GM12878 (cell line): ENCODE results near the gene KRTAP10-5. TPM values are rescaled to one million over a fixed set of nuclear protein-coding genes. Genes with fewer than 3 reads are reported as not detected.
"Not testable (repeated sequence)": the region's sequence is repeated elsewhere in the genome, so short reads cannot be mapped to it uniquely, and the experiment has no call there.

Experiments used
- ATAC-seq: fragments of 200-7000 bp; cut with Tn5 transposase; 3 replicates; pipeline ENCODE4 v1.9.1; 2020; ENCODE audit warnings: mild to moderate bottlenecking, moderate library complexity
- BruUV-seq: library from RNA; stranded (reverse); fragments of 400-500 nt; replicated peaks from 2 replicates; lab custom pipeline; 2021; lab: Mats Ljungman, UMichigan
- CTCF ChIA-PET: fragments of 300-600 bp; sonication (Branson Sonifier 250); formaldehyde crosslinking; extraction: SDS; loops from one replicate; lab custom pipeline; 2021; ENCODE audit warnings: inconsistent platforms; lab: Yijun Ruan, JAX
- POLR2A ChIA-PET: fragments of 350-600 bp; formaldehyde crosslinking; extraction: SDS; loops from one replicate; lab custom pipeline; 2021; ENCODE audit warnings: inconsistent platforms; lab: Charles Lee
- RAD21 ChIA-PET: fragments of 300-600 bp; sonication (Branson Sonifier 250); formaldehyde crosslinking; loops from one replicate; lab custom pipeline; 2023; ENCODE audit warnings: antibody characterized with exemption; ENCODE audit not compliant: unreplicated experiment; lab: Charles Lee
- SMC1A ChIA-PET: fragments of 300-600 bp; sonication (Branson Sonifier 250); formaldehyde crosslinking; loops from one replicate; lab custom pipeline; 2023; ENCODE audit not compliant: unreplicated experiment, uncharacterized antibody; lab: Charles Lee
- DNase-seq: peaks from one replicate; pipeline ENCODE4 v3.0.0-alpha.2; 2011; ENCODE audit warnings: low read depth, low spot score
- FAIRE-seq: peaks from 3 replicates; lab custom pipeline; 2011; peaks lifted over from hg19 to GRCh38; lab: Jason Lieb, UNC
- H2AFZ ChIP-seq: 2 replicates; pipeline ENCODE4 v1.6.0; 2011; ENCODE audit warnings: low read depth, low read length, control low read depth; ENCODE audit not compliant: control insufficient read depth
- H3K27ac ChIP-seq: 2 replicates; pipeline ENCODE4 v1.5.1; 2011; ENCODE audit warnings: control low read depth; ENCODE audit not compliant: control insufficient read depth, insufficient read depth
- H3K27me3 ChIP-seq, 2 experiments: replicated peaks in 1 of 2; 2 replicates each; pipeline versions ENCODE4 v1.6.0 to v1.6.1; 2011; ENCODE audit warnings: low read length in 1 of 2; ENCODE audit not compliant: control insufficient read depth in 2 of 2, insufficient read depth in 2 of 2
- H3K36me3 ChIP-seq, 2 experiments: 2 replicates each; pipeline ENCODE4 v1.5.1; 2011; ENCODE audit warnings: low read length in 1 of 2; ENCODE audit not compliant: control insufficient read depth in 2 of 2, insufficient read depth in 2 of 2
- H3K4me1 ChIP-seq: 2 replicates; pipeline ENCODE4 v1.6.1; 2011; ENCODE audit warnings: mild to moderate bottlenecking, low read length, moderate library complexity, mixed read lengths; ENCODE audit not compliant: control insufficient read depth, insufficient read depth
- H3K4me2 ChIP-seq: 2 replicates; pipeline ENCODE4 v1.6.0; 2011; ENCODE audit warnings: control low read depth; ENCODE audit not compliant: control insufficient read depth, insufficient read depth
- H3K4me3 ChIP-seq: fragments of 200-600 bp; sonication (generic); 2 replicates; pipeline ENCODE4 v1.5.1; 2016
- H3K79me2 ChIP-seq: 2 replicates; pipeline ENCODE4 v1.6.0; 2011; ENCODE audit warnings: low read length; ENCODE audit not compliant: control insufficient read depth, insufficient read depth
- H3K9ac ChIP-seq: 2 replicates; pipeline ENCODE4 v1.8.0; 2011; ENCODE audit warnings: low read length, control low read depth, mixed read lengths; ENCODE audit not compliant: control insufficient read depth, insufficient read depth
- H3K9me3 ChIP-seq: replicated peaks from 3 replicates; pipeline ENCODE4 v1.5.1; 2011; ENCODE audit warnings: mild to moderate bottlenecking, low read length; ENCODE audit not compliant: control insufficient read depth, insufficient read depth
- H4K20me1 ChIP-seq: 2 replicates; pipeline ENCODE4 v1.6.0; 2011; ENCODE audit not compliant: control insufficient read depth, insufficient read depth
- BHLHE40 ChIP-seq, 2 experiments: fragments of 450-650 bp in 1 of 2; IDR thresholded peaks; 2 replicates each; pipeline ENCODE4 v1.6.1; 2011 to 2017; ENCODE audit warnings: low read depth in 2 of 2, borderline replicate concordance in 1 of 2, improper control_type of control experiment in 1 of 2, low read length in 1 of 2, mild to moderate bottlenecking in 1 of 2
- E2F4 ChIP-seq: IDR thresholded peaks from 2 replicates; pipeline ENCODE4 v1.6.1; 2012; ENCODE audit warnings: low read depth, low read length, improper control_type of control experiment
- ETV6 ChIP-seq, 2 experiments: fragments of 450-650 bp in 1 of 2; IDR thresholded peaks in 1 of 2; conservative IDR thresholded peaks in 1 of 2; 2 replicates each; pipeline ENCODE4 v1.6.1; 2014; ENCODE audit warnings: antibody characterized with exemption in 1 of 2, borderline replicate concordance in 1 of 2, low read depth in 1 of 2, mild to moderate bottlenecking in 1 of 2, moderate library complexity in 1 of 2
- NR2C1 ChIP-seq: fragments of 450-650 bp; IDR thresholded peaks from 2 replicates; pipeline ENCODE4 v1.6.1; 2017; ENCODE audit warnings: antibody characterized with exemption, mild to moderate bottlenecking, moderate library complexity
- NR2F1 ChIP-seq: fragments of 450-650 bp; conservative IDR thresholded peaks from 2 replicates; pipeline ENCODE4 v1.6.1; 2017; ENCODE audit warnings: mild to moderate bottlenecking
- NRF1 ChIP-seq: conservative IDR thresholded peaks from 2 replicates; pipeline ENCODE4 v1.6.1; 2011; ENCODE audit warnings: mild to moderate bottlenecking, low read depth, low read length, improper control_type of control experiment
- RCOR1 ChIP-seq: conservative IDR thresholded peaks from 2 replicates; pipeline ENCODE4 v1.6.1; 2012; ENCODE audit warnings: low read depth, low read length, improper control_type of control experiment
- RELA ChIP-seq: fragments of 450-650 bp; IDR thresholded peaks from 2 replicates; pipeline ENCODE4 v1.8.0; 2014; ENCODE audit warnings: borderline replicate concordance; ENCODE audit not compliant: partially characterized antibody
- RUNX3 ChIP-seq: IDR thresholded peaks from 2 replicates; pipeline ENCODE4 v1.6.1; 2012; ENCODE audit warnings: low read length, inconsistent platforms
- SREBF1 ChIP-seq: IDR thresholded peaks from 2 replicates; pipeline ENCODE4 v1.6.1; 2012; ENCODE audit warnings: mild to moderate bottlenecking, low read length
- ZNF687 ChIP-seq: fragments of 450-650 bp; IDR thresholded peaks from 2 replicates; pipeline ENCODE4 v1.6.1; 2017; ENCODE audit warnings: mild to moderate bottlenecking, moderate library complexity
- WGBS: methylation state at CpG from one replicate; pipeline ENCODE4 v1.1.6; 2016; ENCODE audit warnings: low lambda C conversion rate; ENCODE audit not compliant: insufficient replicate concordance, insufficient coverage; ENCODE audit errors: missing lambda C conversion rate; 5-methylcytosine and 5-hydroxymethylcytosine counted together
- in situ Hi-C: fragments of 300-500 bp; cut with MboI; formaldehyde crosslinking; loops from 9 replicates; pipeline ENCODE4 v1.14.3; 2018; ENCODE audit warnings: mixed read lengths
- intact Hi-C: fragments of 100-400 bp; cut with micrococcal nuclease; formaldehyde crosslinking; loops from one replicate; pipeline ENCODE4 v1.14.2; 2022; ENCODE audit not compliant: unreplicated experiment
- polyA plus RNA-seq, 11 experiments: library from polyadenylated mRNA; depleted of rRNA in 4 of 11; unstranded in 6 of 11; stranded (reverse) in 5 of 11; fragments of >200 nt; fragmentation: Nextera tagmentation in 4 of 11; fragmentation: Illumina TruSeq in 1 of 11; extraction: Ambion mirVana in 4 of 11; extraction: Trizol in 1 of 11; gene quantifications; 1 replicate in 1 of 11; 2 replicates in 10 of 11; pipeline versions ENCODE4 v1.2.1 to v1.2.3, GENCODE V29; 2011 to 2016; ENCODE audit warnings: inconsistent platforms in 2 of 11, missing spikeins in 2 of 11, low read depth in 1 of 11
- total RNA-seq, 4 experiments: library from RNA; depleted of rRNA in 3 of 4; stranded (reverse); fragments of >200 nt in 3 of 4; fragmentation: Illumina TruSeq in 1 of 4; extraction: Trizol in 1 of 4; gene quantifications; 2 replicates each; pipeline versions ENCODE4 v1.2.1 to v1.2.3, GENCODE V29; 2013 to 2021
- TF ChIP-seq, protein P1 (sequence below): fragments of 450-650 bp; IDR thresholded peaks from 2 replicates; pipeline ENCODE4 v1.6.1; 2017; ENCODE audit warnings: low read depth, mild to moderate bottlenecking, moderate library complexity

Gene KRTAP10-5
- total and polyA plus RNA-seq, 10 of the 15 experiments (the other 5 are each of a cell fraction or from before 2014, with no cell fraction given), result not detected

DNA sequence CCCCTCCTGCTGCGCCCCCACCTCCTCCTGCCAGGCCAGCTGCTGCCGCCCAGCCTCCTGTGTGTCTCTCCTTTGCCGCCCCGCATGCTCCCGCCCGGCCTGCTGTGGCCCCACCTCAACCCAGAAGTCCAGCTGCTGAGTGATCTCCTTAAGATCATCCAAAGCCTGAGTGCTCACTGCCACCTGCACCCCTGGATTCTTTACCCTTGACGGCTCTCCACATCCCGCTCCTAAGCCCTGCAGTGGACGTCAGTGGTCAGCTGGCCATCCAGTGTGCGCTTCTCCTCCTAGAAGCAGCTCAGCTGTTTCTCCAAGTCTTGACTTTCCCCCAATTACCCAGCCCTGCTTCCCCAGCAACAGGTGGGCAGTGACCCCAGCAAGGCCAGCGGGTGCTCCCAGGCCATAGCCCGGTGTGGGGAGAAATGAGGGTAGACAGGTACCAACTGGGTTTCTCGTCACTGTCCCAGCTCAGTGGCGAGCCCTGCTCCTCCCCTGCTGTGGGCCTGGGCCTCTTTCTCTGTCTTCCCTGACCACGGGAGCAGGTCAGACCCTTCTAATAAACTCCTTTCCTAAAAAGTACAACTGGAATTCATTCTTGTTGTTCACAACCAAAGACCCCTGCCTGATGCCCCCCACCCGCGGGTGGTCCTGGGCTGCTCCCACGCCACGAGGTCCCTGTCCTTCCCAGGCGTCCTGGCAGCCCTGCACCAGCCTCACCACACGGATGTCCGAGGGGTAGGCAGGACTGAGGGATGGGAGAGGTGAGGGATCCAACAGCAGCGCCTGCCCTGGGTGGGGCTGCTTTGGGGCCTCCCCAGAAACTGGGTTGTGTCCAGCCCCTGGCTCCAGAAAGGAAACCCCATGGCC is 21.4 kb upstream of the KRTAP10-5 start (continued):
- TF ChIP-seq ZNF687 (no peak), NR2C1 (no peak), ETV6 (conservative IDR thresholded peaks at IDR 0.05 in 1 of 2, IDR thresholded peaks at IDR 0.05 in 1 of 2; ENCODE audit: borderline replicate concordance in 1 of 2, low read depth in 1 of 2) (no peak), RCOR1 (no peak), NR2F1 (no peak), RELA (no peak), NRF1 (no peak), RUNX3 (no peak), BHLHE40 (IDR thresholded peaks at IDR 0.05; ENCODE audit: borderline replicate concordance in 1 of 2, low read depth in 2 of 2, low read length in 1 of 2) (no peak), E2F4 (no peak), SREBF1 (no peak)
- TF ChIP-seq, protein P1, sequence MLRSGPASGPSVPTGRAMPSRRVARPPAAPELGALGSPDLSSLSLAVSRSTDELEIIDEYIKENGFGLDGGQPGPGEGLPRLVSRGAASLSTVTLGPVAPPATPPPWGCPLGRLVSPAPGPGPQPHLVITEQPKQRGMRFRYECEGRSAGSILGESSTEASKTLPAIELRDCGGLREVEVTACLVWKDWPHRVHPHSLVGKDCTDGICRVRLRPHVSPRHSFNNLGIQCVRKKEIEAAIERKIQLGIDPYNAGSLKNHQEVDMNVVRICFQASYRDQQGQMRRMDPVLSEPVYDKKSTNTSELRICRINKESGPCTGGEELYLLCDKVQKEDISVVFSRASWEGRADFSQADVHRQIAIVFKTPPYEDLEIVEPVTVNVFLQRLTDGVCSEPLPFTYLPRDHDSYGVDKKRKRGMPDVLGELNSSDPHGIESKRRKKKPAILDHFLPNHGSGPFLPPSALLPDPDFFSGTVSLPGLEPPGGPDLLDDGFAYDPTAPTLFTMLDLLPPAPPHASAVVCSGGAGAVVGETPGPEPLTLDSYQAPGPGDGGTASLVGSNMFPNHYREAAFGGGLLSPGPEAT, result no peak

DNA sequence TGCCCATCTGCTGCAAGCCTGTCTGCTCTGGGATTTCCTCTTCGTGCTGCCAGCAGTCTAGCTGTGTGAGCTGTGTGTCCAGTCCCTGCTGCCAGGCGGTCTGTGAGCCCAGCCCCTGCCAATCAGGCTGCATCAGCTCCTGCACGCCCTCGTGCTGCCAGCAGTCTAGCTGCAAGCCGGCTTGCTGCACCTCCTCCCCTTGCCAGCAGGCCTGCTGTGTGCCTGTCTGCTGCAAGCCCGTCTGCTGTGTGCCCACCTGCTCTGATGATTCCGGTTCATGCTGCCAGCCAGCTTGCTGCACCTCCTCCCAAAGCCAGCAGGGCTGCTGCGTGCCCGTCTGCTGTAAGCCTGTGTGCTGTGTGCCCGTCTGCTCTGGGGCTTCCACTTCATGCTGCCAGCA is 20.7 kb upstream of the KRTAP10-5 start:
- H4K20me1 ChIP-seq, in situ Hi-C loops, SMC1A ChIA-PET, intact Hi-C loops, H3K9ac ChIP-seq, H3K9me3 ChIP-seq, DNase-seq, RAD21 ChIA-PET, H3K4me1 ChIP-seq, CTCF ChIA-PET, H2AFZ ChIP-seq, ATAC-seq, H3K4me2 ChIP-seq, H3K27me3 ChIP-seq, POLR2A ChIA-PET, H3K36me3 ChIP-seq, BruUV-seq, H3K4me3 ChIP-seq, H3K79me2 ChIP-seq, FAIRE-seq, H3K27ac ChIP-seq: not testable (repeated sequence)
- 40% methylated on average over 9 of the region's 10 CpGs for WGBS
